GM12891 (cell line): ENCODE results near the gene RPL35A.

Experiments used
- POLR2A ChIP-seq: IDR thresholded peaks from 2 replicates; pipeline ENCODE4 v1.6.1; 2011; ENCODE audit warnings: low read depth, low read length, control low read depth
- POLR2AphosphoS5 ChIP-seq: IDR thresholded peaks from 2 replicates; pipeline ENCODE4 v1.6.1; 2011; ENCODE audit warnings: low read depth, low read length, control low read depth
- TAF1 ChIP-seq: IDR thresholded peaks from 2 replicates; pipeline ENCODE4 v1.6.1; 2011; ENCODE audit warnings: low read depth, low read length, control low read depth

GRCh38 chr3:197950677-197951061, 679 bp downstream of the RPL35A start:
- TF ChIP-seq TAF1 (no peak), POLR2A (no peak), POLR2AphosphoS5 (no peak)
